Fibroblast of lung (primary cell): Measurements from ENCODE around the gene PSMD2.

Experiments
- CTCF ChIP-seq, 2 donors: IDR thresholded peaks in 1 of 2; conservative IDR thresholded peaks in 1 of 2; 1 replicate in 1 of 2; 2 replicates in 1 of 2; pipeline ENCODE4 v1.5.1; 2011 to 2012; ENCODE audit warnings: low read length in 2 of 2, control low read depth in 1 of 2, inconsistent platforms in 1 of 2, low read depth in 1 of 2, mild to moderate bottlenecking in 1 of 2
- EZH2 ChIP-seq: IDR thresholded peaks from 2 replicates; pipeline ENCODE4 v1.5.1; 2012; ENCODE audit warnings: low read length, control low read depth, mild to moderate bottlenecking; ENCODE audit errors: missing control alignments

- TF ChIP-seq CTCF (conservative IDR thresholded peaks at IDR 0.05 in 1 of 2, IDR thresholded peaks at IDR 0.05 in 1 of 2; ENCODE audit: low read depth in 1 of 2, low read length in 2 of 2) (no peak), EZH2 (no peak)
These were observed 35.6 kb downstream of the PSMD2 start for GRCh38 chr3:184334470-184335158.
